ENCODE data around the gene PODXL.

PODXL gene

GRCh38 chr7:131529617-131530016 lies 26.8 kb downstream of the PODXL start:
- no peak for TF ChIP-seq TEAD4 (IDR thresholded peaks at IDR 0.05)
- TF ChIP-seq USF1 (IDR thresholded peaks at IDR 0.05), result no peak
- TF ChIP-seq ZBTB7A (IDR thresholded peaks at IDR 0.05; ENCODE audit: low read depth), result no peak
- TF ChIP-seq CEBPB (IDR thresholded peaks at IDR 0.05), result no peak
- TF ChIP-seq EGR1 (IDR thresholded peaks at IDR 0.05), result no peak
- no peak for TF ChIP-seq MAX (IDR thresholded peaks at IDR 0.05)
- no peak for TF ChIP-seq YY1 (IDR thresholded peaks at IDR 0.05; ENCODE audit: low read depth)

- TF ChIP-seq TEAD4 (IDR thresholded peaks at IDR 0.05) (0 out of 2 replicates have a peak, but pooled peaks have one; percentile 7), REST (IDR thresholded peaks at IDR 0.05; ENCODE audit: low read depth) (no peak), CREB1 (IDR thresholded peaks at IDR 0.05; ENCODE audit: low read depth) (no peak)
Observed at GRCh38 chr7:131529179-131529578, 27.2 kb downstream of the PODXL start.

GRCh38 chr7:131527456-131527855 lies 29.0 kb downstream of the PODXL start:
- no peak for TF ChIP-seq YY1 (IDR thresholded peaks at IDR 0.05; ENCODE audit: low read depth)
- TF ChIP-seq NFIC (IDR thresholded peaks at IDR 0.05), result no peak
- no peak for TF ChIP-seq TEAD4 (IDR thresholded peaks at IDR 0.05)
- TF ChIP-seq MAX (IDR thresholded peaks at IDR 0.05), result no peak
- TF ChIP-seq RAD21 (IDR thresholded peaks at IDR 0.05; ENCODE audit: low read depth), result no peak
- TF ChIP-seq ZBTB7A (IDR thresholded peaks at IDR 0.05; ENCODE audit: low read depth), result no peak
- no peak for TF ChIP-seq CEBPB (IDR thresholded peaks at IDR 0.05)
- TF ChIP-seq REST (IDR thresholded peaks at IDR 0.05; ENCODE audit: low read depth), result no peak
- TF ChIP-seq CREB1 (IDR thresholded peaks at IDR 0.05; ENCODE audit: low read depth), result no peak
- no peak for TF ChIP-seq TCF12 (IDR thresholded peaks at IDR 0.05; ENCODE audit: low read depth)
- no peak for TF ChIP-seq USF1 (IDR thresholded peaks at IDR 0.05)
- no peak for TF ChIP-seq EP300 (IDR thresholded peaks at IDR 0.05; ENCODE audit: borderline replicate concordance)

GRCh38 chr7:131525820-131526219 lies 30.6 kb downstream of the PODXL start:
- TF ChIP-seq FOXM1 (IDR thresholded peaks at IDR 0.05; ENCODE audit: borderline replicate concordance, low read depth) (no peak), TCF12 (IDR thresholded peaks at IDR 0.05; ENCODE audit: low read depth) (no peak), CREB1 (IDR thresholded peaks at IDR 0.05; ENCODE audit: low read depth) (no peak), USF1 (IDR thresholded peaks at IDR 0.05) (no peak), NFIC (IDR thresholded peaks at IDR 0.05) (no peak), ZBTB7A (IDR thresholded peaks at IDR 0.05; ENCODE audit: low read depth) (no peak), YY1 (IDR thresholded peaks at IDR 0.05; ENCODE audit: low read depth) (no peak)

- TF ChIP-seq EGR1 (IDR thresholded peaks at IDR 0.05), result no peak
- TF ChIP-seq MAX (IDR thresholded peaks at IDR 0.05), result no peak
- no peak for TF ChIP-seq EP300 (IDR thresholded peaks at IDR 0.05; ENCODE audit: borderline replicate concordance)
Observed at GRCh38 chr7:131524703-131525102, 31.7 kb downstream of the PODXL start.

- TF ChIP-seq YY1 (IDR thresholded peaks at IDR 0.05; ENCODE audit: low read depth) (no peak), TCF12 (IDR thresholded peaks at IDR 0.05; ENCODE audit: low read depth) (no peak), RAD21 (IDR thresholded peaks at IDR 0.05; ENCODE audit: low read depth) (no peak), TEAD4 (IDR thresholded peaks at IDR 0.05) (no peak), EP300 (IDR thresholded peaks at IDR 0.05; ENCODE audit: borderline replicate concordance) (no peak), EGR1 (IDR thresholded peaks at IDR 0.05) (no peak), REST (IDR thresholded peaks at IDR 0.05; ENCODE audit: low read depth) (no peak), FOXM1 (IDR thresholded peaks at IDR 0.05; ENCODE audit: borderline replicate concordance, low read depth) (no peak), CEBPB (IDR thresholded peaks at IDR 0.05) (no peak), TAF1 (IDR thresholded peaks at IDR 0.05; ENCODE audit: low read depth) (no peak), NFIC (IDR thresholded peaks at IDR 0.05) (no peak), CREB1 (IDR thresholded peaks at IDR 0.05; ENCODE audit: low read depth) (no peak), USF1 (IDR thresholded peaks at IDR 0.05) (no peak), MAX (IDR thresholded peaks at IDR 0.05) (no peak), ZBTB7A (IDR thresholded peaks at IDR 0.05; ENCODE audit: low read depth) (no peak)
Observed at GRCh38 chr7:131524115-131524514, 32.3 kb downstream of the PODXL start.

Data from Ishikawa (cell line).